Tibial nerve (tissue), 4 donors: ENCODE measurements around the gene ADAMTS12. TPM values are rescaled to one million over a fixed set of nuclear protein-coding genes. Genes with fewer than 3 reads are reported as not detected.

Source experiments
- DNase-seq, 2 donors: peaks; one replicate each; pipeline ENCODE4 v3.0.0-alpha.2; 2019; ENCODE audit warnings: low spot score in 2 of 2
- H3K27ac ChIP-seq, 4 donors: fragments of 200-600 bp; sonication (generic) in 3 of 4; one replicate each; pipeline ENCODE4 v1.5.1; 2017 to 2019; ENCODE audit warnings: mild to moderate bottlenecking in 1 of 4
- H3K27me3 ChIP-seq, 2 donors: fragments of 200-600 bp; sonication (generic) in 1 of 2; one replicate each; pipeline versions ENCODE4 v1.5.1 to v1.6.0; 2017 to 2019
- H3K36me3 ChIP-seq, 3 donors: fragments of 200-600 bp; sonication (generic); one replicate each; pipeline ENCODE4 v1.5.1; 2018 to 2019
- H3K4me1 ChIP-seq, 4 donors: fragments of 200-600 bp; sonication (generic) in 3 of 4; one replicate each; pipeline ENCODE4 v1.5.1; 2017 to 2019
- H3K4me3 ChIP-seq, 4 donors: fragments of 200-600 bp; sonication (generic) in 3 of 4; one replicate each; pipeline ENCODE4 v1.5.1; 2017 to 2019; ENCODE audit warnings: mild to moderate bottlenecking in 1 of 4, moderate library complexity in 1 of 4
- H3K9me3 ChIP-seq, 4 donors: fragments of 200-600 bp; sonication (generic) in 3 of 4; one replicate each; pipeline ENCODE4 v1.5.1; 2017 to 2019
- CTCF ChIP-seq, 5 experiments: fragments of 200-600 bp in 3 of 5; fragments of 450-650 bp in 2 of 5; sonication (generic) in 3 of 5; IDR thresholded peaks; one replicate each; pipeline ENCODE4 v1.5.1; 2016 to 2019; ENCODE audit warnings: antibody characterized with exemption in 5 of 5, mild to moderate bottlenecking in 3 of 5, moderate library complexity in 2 of 5
- EP300 ChIP-seq, 2 donors: sonication (generic); formaldehyde crosslinking; IDR thresholded peaks; one replicate each; pipeline ENCODE4 v1.6.1; 2017; ENCODE audit warnings: antibody characterized with exemption in 2 of 2, mild to moderate bottlenecking in 1 of 2
- POLR2A ChIP-seq, 2 donors: fragments of 450-650 bp; IDR thresholded peaks; one replicate each; pipeline ENCODE4 v1.6.1; 2017; ENCODE audit warnings: antibody characterized with exemption in 2 of 2, mild to moderate bottlenecking in 2 of 2, moderate library complexity in 2 of 2
- WGBS, 2 donors: methylation state at CpG; one replicate each; pipeline ENCODE4 v1.1.5; 2018; 5-methylcytosine and 5-hydroxymethylcytosine counted together
- total RNA-seq, 4 donors: library from RNA; depleted of rRNA; stranded (reverse); fragments of >200 nt; gene quantifications; one replicate each; pipeline ENCODE4 v1.1.0, GENCODE V29; 2016

The ADAMTS12 gene
- total RNA-seq, 4 donors from 2014 or later, result 7.1 to 10.4 (median 9.7) TPM

GRCh38 chr5:33737697-33738096, 154.1 kb downstream of the ADAMTS12 start:
- Histone ChIP-seq H3K36me3 (no peaks in the 10 kb centered on the region), H3K4me3 (no peak overlapping the region), H3K27ac (no peak overlapping the region), H3K9me3 (no peaks in the 10 kb centered on the region), H3K4me1 (no peaks in the 10 kb centered on the region), H3K27me3 (no peaks in the 10 kb centered on the region)
- DNase-seq, result no peak
- 79 to 83% methylated on average over 2 of the region's 2 CpGs for WGBS, 2 donors
- TF ChIP-seq POLR2A (IDR thresholded peaks at IDR 0.05) (no peak), CTCF (IDR thresholded peaks at IDR 0.05) (no peak), EP300 (IDR thresholded peaks at IDR 0.05) (no peak)

GRCh38 chr5:33737284-33737683, 154.5 kb downstream of the ADAMTS12 start:
- 71 to 72% methylated on average over 1 of the region's 1 CpG for WGBS, 2 donors
- H3K27ac ChIP-seq, result no peak overlapping the region
- TF ChIP-seq CTCF (IDR thresholded peaks at IDR 0.05) (no peak), EP300 (IDR thresholded peaks at IDR 0.05) (no peak), POLR2A (IDR thresholded peaks at IDR 0.05) (no peak)

GRCh38 chr5:33736510-33736909, 155.3 kb downstream of the ADAMTS12 start:
- no peaks in the 10 kb centered on the region for H3K9me3 ChIP-seq
- H3K27ac ChIP-seq, result no peak overlapping the region
- H3K4me1 ChIP-seq, result no peaks in the 10 kb centered on the region
- no peaks in the 10 kb centered on the region for H3K27me3 ChIP-seq
- WGBS, 2 donors, result 28 to 29% methylated on average over 3 of the region's 3 CpGs
- DNase-seq, result no peak
- no peaks in the 10 kb centered on the region for H3K36me3 ChIP-seq
- TF ChIP-seq CTCF (IDR thresholded peaks at IDR 0.05) (no peak), EP300 (IDR thresholded peaks at IDR 0.05) (no peak), POLR2A (IDR thresholded peaks at IDR 0.05) (no peak)
- no peak overlapping the region for H3K4me3 ChIP-seq

More at GRCh38 chr5:33737284-33737683, 154.5 kb downstream of the ADAMTS12 start:
- H3K27me3 ChIP-seq, result no peaks in the 10 kb centered on the region
- H3K36me3 ChIP-seq, result no peaks in the 10 kb centered on the region
- no peak overlapping the region for H3K4me3 ChIP-seq
- no peaks in the 10 kb centered on the region for H3K9me3 ChIP-seq
- no peak for DNase-seq
- H3K4me1 ChIP-seq, result no peaks in the 10 kb centered on the region

GRCh38 chr5:33735072-33735471, 156.7 kb downstream of the ADAMTS12 start:
- 75 to 76% methylated on average over 4 of the region's 4 CpGs for WGBS, 2 donors

GRCh38 chr5:33734537-33734936, 157.3 kb downstream of the ADAMTS12 start:
- 31 to 40% methylated on average over 3 of the region's 3 CpGs for WGBS, 2 donors
- no peak for TF ChIP-seq POLR2A (IDR thresholded peaks at IDR 0.05)
- Histone ChIP-seq H3K27me3 (no peaks in the 10 kb centered on the region), H3K4me3 (no peak overlapping the region), H3K9me3 (no peaks in the 10 kb centered on the region), H3K36me3 (no peaks in the 10 kb centered on the region), H3K4me1 (no peaks in the 10 kb centered on the region), H3K27ac (no peak overlapping the region)
- DNase-seq, result no peak

More at GRCh38 chr5:33735072-33735471, 156.7 kb downstream of the ADAMTS12 start:
- Histone ChIP-seq H3K4me3 (no peak overlapping the region), H3K27ac (no peak overlapping the region), H3K27me3 (no peaks in the 10 kb centered on the region), H3K36me3 (no peaks in the 10 kb centered on the region), H3K4me1 (no peaks in the 10 kb centered on the region), H3K9me3 (no peaks in the 10 kb centered on the region)
- no peak for DNase-seq
- TF ChIP-seq CTCF (IDR thresholded peaks at IDR 0.05), result no peak
- no peak for TF ChIP-seq EP300 (IDR thresholded peaks at IDR 0.05)
- TF ChIP-seq POLR2A (IDR thresholded peaks at IDR 0.05), result no peak

GRCh38 chr5:33733225-33733624, 158.6 kb downstream of the ADAMTS12 start:
- no peak for DNase-seq
- Histone ChIP-seq H3K9me3 (no peaks in the 10 kb centered on the region), H3K36me3 (no peaks in the 10 kb centered on the region), H3K27me3 (no peaks in the 10 kb centered on the region), H3K4me3 (no peak overlapping the region), H3K4me1 (no peaks in the 10 kb centered on the region), H3K27ac (no peak overlapping the region)
- WGBS, 2 donors, result 95 to 96% methylated on average over 3 of the region's 3 CpGs
- TF ChIP-seq EP300 (IDR thresholded peaks at IDR 0.05), result no peak
- no peak for TF ChIP-seq CTCF (IDR thresholded peaks at IDR 0.05)
- TF ChIP-seq POLR2A (IDR thresholded peaks at IDR 0.05), result no peak
